SK-N-SH (cell line): Measurements from ENCODE around the gene HUWE1.

Source experiments
- EP300 ChIP-seq, 2 experiments: IDR thresholded peaks; 2 replicates each; pipeline versions ENCODE4 v1.4.0 to v1.6.1; 2012; ENCODE audit warnings: borderline replicate concordance in 1 of 2, low read depth in 1 of 2, low read length in 1 of 2
- FOXM1 ChIP-seq: IDR thresholded peaks from 2 replicates; pipeline ENCODE4 v1.4.0; 2012; ENCODE audit warnings: low read depth, mild to moderate bottlenecking
- JUND ChIP-seq: IDR thresholded peaks from 2 replicates; pipeline ENCODE4 v1.4.0; 2012
- NFIC ChIP-seq: IDR thresholded peaks from 2 replicates; pipeline ENCODE4 v1.4.0; 2012; ENCODE audit warnings: borderline replicate concordance
- NRF1 ChIP-seq: IDR thresholded peaks from 2 replicates; pipeline ENCODE4 v1.6.1; 2012; ENCODE audit warnings: low read depth, mild to moderate bottlenecking, low read length
- POLR2AphosphoS5 ChIP-seq: IDR thresholded peaks from 2 replicates; pipeline ENCODE4 v1.6.1; 2012; ENCODE audit warnings: low read depth, low read length
- RAD21 ChIP-seq: IDR thresholded peaks from 2 replicates; pipeline ENCODE4 v1.6.1; 2012; ENCODE audit warnings: mild to moderate bottlenecking, low read length
- RCOR1 ChIP-seq: fragments of 150-350 bp; IDR thresholded peaks from 2 replicates; pipeline ENCODE4 v1.6.1; 2017; ENCODE audit warnings: antibody characterized with exemption, low read length
- USF2 ChIP-seq: fragments of 150-350 bp; IDR thresholded peaks from 2 replicates; pipeline ENCODE4 v1.6.1; 2017; ENCODE audit warnings: antibody characterized with exemption, low read length, low read depth, borderline replicate concordance
- TF ChIP-seq, protein P1 (sequence below): fragments of 200-600 bp; sonication (generic); IDR thresholded peaks from 2 replicates; pipeline ENCODE4 v1.6.1; 2017; ENCODE audit warnings: antibody characterized with exemption, mild to moderate bottlenecking, moderate library complexity
- TF ChIP-seq, protein P2 (sequence below): IDR thresholded peaks from 2 replicates; pipeline ENCODE4; 2012
- TF ChIP-seq, protein P3 (sequence below): IDR thresholded peaks from 2 replicates; pipeline ENCODE4 v1.4.0; 2012; ENCODE audit warnings: low read depth, borderline replicate concordance

DNA sequence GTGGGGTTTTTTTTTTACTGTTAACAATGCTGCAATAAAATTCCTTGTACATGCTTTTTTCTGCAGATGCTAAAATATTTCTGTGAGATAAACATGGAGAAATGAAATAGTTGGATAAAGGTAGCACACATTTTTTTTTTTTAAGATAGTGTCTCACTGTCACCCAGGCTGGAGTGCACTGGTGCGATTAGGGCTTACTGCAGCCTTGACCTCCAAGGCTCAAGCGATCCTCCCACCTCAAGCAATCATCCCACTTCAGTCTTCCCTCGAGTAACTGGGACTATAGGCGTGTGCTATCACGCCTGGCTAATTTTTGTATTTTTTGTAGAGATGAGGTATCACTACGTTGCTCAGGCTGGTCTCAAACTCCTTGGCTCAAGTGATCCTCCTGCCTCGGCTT lies 1.8 kb upstream of the HUWE1 start:
- TF ChIP-seq FOXM1 (no peak), EP300 (IDR thresholded peaks at IDR 0.05; ENCODE audit: borderline replicate concordance in 1 of 2, low read depth in 1 of 2, low read length in 1 of 2) (no peak), JUND (no peak), NFIC (no peak), NRF1 (no peak), POLR2AphosphoS5 (no peak), RCOR1 (no peak), USF2 (no peak), RAD21 (no peak)
- TF ChIP-seq, protein P1, sequence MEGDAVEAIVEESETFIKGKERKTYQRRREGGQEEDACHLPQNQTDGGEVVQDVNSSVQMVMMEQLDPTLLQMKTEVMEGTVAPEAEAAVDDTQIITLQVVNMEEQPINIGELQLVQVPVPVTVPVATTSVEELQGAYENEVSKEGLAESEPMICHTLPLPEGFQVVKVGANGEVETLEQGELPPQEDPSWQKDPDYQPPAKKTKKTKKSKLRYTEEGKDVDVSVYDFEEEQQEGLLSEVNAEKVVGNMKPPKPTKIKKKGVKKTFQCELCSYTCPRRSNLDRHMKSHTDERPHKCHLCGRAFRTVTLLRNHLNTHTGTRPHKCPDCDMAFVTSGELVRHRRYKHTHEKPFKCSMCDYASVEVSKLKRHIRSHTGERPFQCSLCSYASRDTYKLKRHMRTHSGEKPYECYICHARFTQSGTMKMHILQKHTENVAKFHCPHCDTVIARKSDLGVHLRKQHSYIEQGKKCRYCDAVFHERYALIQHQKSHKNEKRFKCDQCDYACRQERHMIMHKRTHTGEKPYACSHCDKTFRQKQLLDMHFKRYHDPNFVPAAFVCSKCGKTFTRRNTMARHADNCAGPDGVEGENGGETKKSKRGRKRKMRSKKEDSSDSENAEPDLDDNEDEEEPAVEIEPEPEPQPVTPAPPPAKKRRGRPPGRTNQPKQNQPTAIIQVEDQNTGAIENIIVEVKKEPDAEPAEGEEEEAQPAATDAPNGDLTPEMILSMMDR: no peak
- TF ChIP-seq, protein P2, sequence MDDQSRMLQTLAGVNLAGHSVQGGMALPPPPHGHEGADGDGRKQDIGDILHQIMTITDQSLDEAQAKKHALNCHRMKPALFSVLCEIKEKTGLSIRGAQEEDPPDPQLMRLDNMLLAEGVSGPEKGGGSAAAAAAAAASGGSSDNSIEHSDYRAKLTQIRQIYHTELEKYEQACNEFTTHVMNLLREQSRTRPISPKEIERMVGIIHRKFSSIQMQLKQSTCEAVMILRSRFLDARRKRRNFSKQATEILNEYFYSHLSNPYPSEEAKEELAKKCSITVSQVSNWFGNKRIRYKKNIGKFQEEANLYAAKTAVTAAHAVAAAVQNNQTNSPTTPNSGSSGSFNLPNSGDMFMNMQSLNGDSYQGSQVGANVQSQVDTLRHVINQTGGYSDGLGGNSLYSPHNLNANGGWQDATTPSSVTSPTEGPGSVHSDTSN: no peak
- TF ChIP-seq, protein P3, sequence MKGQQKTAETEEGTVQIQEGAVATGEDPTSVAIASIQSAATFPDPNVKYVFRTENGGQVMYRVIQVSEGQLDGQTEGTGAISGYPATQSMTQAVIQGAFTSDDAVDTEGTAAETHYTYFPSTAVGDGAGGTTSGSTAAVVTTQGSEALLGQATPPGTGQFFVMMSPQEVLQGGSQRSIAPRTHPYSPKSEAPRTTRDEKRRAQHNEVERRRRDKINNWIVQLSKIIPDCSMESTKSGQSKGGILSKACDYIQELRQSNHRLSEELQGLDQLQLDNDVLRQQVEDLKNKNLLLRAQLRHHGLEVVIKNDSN: no peak
